Measurements from ENCODE around the gene TMEM115. TPM values are rescaled to one million over a fixed set of nuclear protein-coding genes. Genes with fewer than 3 reads are reported as not detected.

The TMEM115 gene
- total and polyA plus RNA-seq, 3 donors from 2014 or later: 37.6 to 72.4 (median 63.2) TPM

GRCh38 chr3:50347187-50347813 lies 12.0 kb downstream of the TMEM115 start:
- TF ChIP-seq POLR2A (IDR thresholded peaks at IDR 0.05): no peak
- peak; percentile 44 to 54 (median 50) for TF ChIP-seq CTCF (IDR thresholded peaks at IDR 0.05)
- H3K4me1 ChIP-seq: peaks cover 24% of the 10 kb centered on the region
- peak; percentile 79 for DNase-seq
- no peaks in the 10 kb centered on the region for H3K27me3 ChIP-seq
- intact Hi-C loops (cut with DNase I; ENCODE audit: low total_unique reads): no loop called here
- no peak overlapping the region for H3K27ac ChIP-seq
- H3K4me3 ChIP-seq: no peak overlapping the region
- WGBS, 2 donors: 31 to 36% methylated on average over 11 to 14 of the region's 14 CpGs
- no peaks in the 10 kb centered on the region for H3K36me3 ChIP-seq (ENCODE audit: low read depth, missing control alignments)
- no peaks in the 10 kb centered on the region for H3K9me3 ChIP-seq

GRCh38 chr3:50345586-50346234 lies 13.6 kb downstream of the TMEM115 start, which contains the start of gene ZMYND10:
ZMYND10 (minus strand) TSS chr3:50345732; CDS start chr3:50345579, 153 bp downstream.
- no peak within 1 kb of the TSS for H3K27ac ChIP-seq

GRCh38 chr3:50345008-50345407 lies 14.3 kb downstream of the TMEM115 start:
- 48 to 61% methylated on average over 8 of the region's 8 CpGs for WGBS, 2 donors
- intact Hi-C loops (cut with DNase I; ENCODE audit: low total_unique reads): no loop called here
- peaks cover 15% of the 10 kb centered on the region for H3K4me1 ChIP-seq
- TF ChIP-seq POLR2A (IDR thresholded peaks at IDR 0.05) (no peak), CTCF (IDR thresholded peaks at IDR 0.05) (no peak)
- H3K4me3 ChIP-seq: peak overlapping the region; percentile 36 to 58
- no peak for DNase-seq
- H3K27ac ChIP-seq: no peak overlapping the region
- H3K27me3 ChIP-seq: no peaks in the 10 kb centered on the region
- no peaks in the 10 kb centered on the region for H3K36me3 ChIP-seq (ENCODE audit: low read depth, missing control alignments)
- no peaks in the 10 kb centered on the region for H3K9me3 ChIP-seq

More at GRCh38 chr3:50345586-50346234, 13.6 kb downstream of the TMEM115 start, which contains the start of gene ZMYND10:
- intact Hi-C loops (cut with DNase I; ENCODE audit: low total_unique reads): no loop called here
- no peaks in the 10 kb centered on the region for H3K36me3 ChIP-seq (ENCODE audit: low read depth, missing control alignments)
- no peaks in the 10 kb centered on the region for H3K9me3 ChIP-seq
- whole genome bisulfite sequencing, 2 donors: 12% methylated on average over 29 to 44 of the region's 45 CpGs
- H3K4me3 ChIP-seq: peak within 1 kb of the TSS; percentile 36 to 58
- no peaks in the 10 kb centered on the region for H3K27me3 ChIP-seq
- H3K4me1 ChIP-seq: peaks cover 15% of the 10 kb centered on the region
- DNase-seq: peak; percentile 74
- TF ChIP-seq POLR2A (IDR thresholded peaks at IDR 0.05): no peak

- TF ChIP-seq CTCF (IDR thresholded peaks at IDR 0.05) (no peak), POLR2A (IDR thresholded peaks at IDR 0.05) (no peak)
- DNase-seq: no peak
- no peaks in the 10 kb centered on the region for H3K27me3 ChIP-seq
- H3K4me3 ChIP-seq: no peak overlapping the region
- H3K36me3 ChIP-seq (ENCODE audit: low read depth, missing control alignments): no peaks in the 10 kb centered on the region
- peaks cover 23% of the 10 kb centered on the region for H3K4me1 ChIP-seq
- no peak overlapping the region for H3K27ac ChIP-seq
- WGBS, 2 donors: 83 to 85% methylated on average over 10 to 13 of the region's 13 CpGs
- no peaks in the 10 kb centered on the region for H3K9me3 ChIP-seq
- intact Hi-C loops (cut with DNase I; ENCODE audit: low total_unique reads): no loop called here
Measured at GRCh38 chr3:50342813-50343633, 16.3 kb downstream of the TMEM115 start.
